ENCODE measurements around the gene RGP1.

RGP1 gene

GRCh38 chr9:35757226-35757891, 8.3 kb downstream of the RGP1 start:
- peaks cover 9% of the 10 kb centered on the region; the same call in 1 of the 2 replicates for H3K36me3 ChIP-seq (ENCODE audit: insufficient read depth, low read length)
- H3K4me1 ChIP-seq (ENCODE audit: control insufficient read depth, insufficient read depth, low read length, unreplicated experiment) = peaks cover 24% of the 10 kb centered on the region
- H2AFZ ChIP-seq (ENCODE audit: low read length, unreplicated experiment) = no peak overlapping the region
- peak overlapping the region; percentile 67; the same call in 1 of the 2 replicates for H3K4me3 ChIP-seq (ENCODE audit: low read depth, low read length)
- no peak overlapping the region for H3K27ac ChIP-seq (ENCODE audit: low read depth, low read length)
- no peaks in the 10 kb centered on the region for H3K27me3 ChIP-seq (ENCODE audit: insufficient read depth, low read length)
- H3K79me2 ChIP-seq (ENCODE audit: control insufficient read depth, insufficient read depth, low read length, unreplicated experiment) = no peaks in the 10 kb centered on the region

GRCh38 chr9:35757892-35758275, 8.8 kb downstream of the RGP1 start:
- Histone ChIP-seq H3K4me1 (ENCODE audit: control insufficient read depth, insufficient read depth, low read length, unreplicated experiment) (peaks cover 24% of the 10 kb centered on the region), H3K27me3 (ENCODE audit: insufficient read depth, low read length) (no peaks in the 10 kb centered on the region), H3K27ac (ENCODE audit: low read depth, low read length) (no peak overlapping the region), H2AFZ (ENCODE audit: low read length, unreplicated experiment) (no peak overlapping the region), H3K4me3 (ENCODE audit: low read depth, low read length) (no peak overlapping the region), H3K36me3 (ENCODE audit: insufficient read depth, low read length) (peaks cover 9% of the 10 kb centered on the region; the same call in 1 of the 2 replicates), H3K79me2 (ENCODE audit: control insufficient read depth, insufficient read depth, low read length, unreplicated experiment) (no peaks in the 10 kb centered on the region)

GRCh38 chr9:35758475-35759050, 9.5 kb downstream of the RGP1 start:
- Histone ChIP-seq H3K79me2 (ENCODE audit: control insufficient read depth, insufficient read depth, low read length, unreplicated experiment) (no peaks in the 10 kb centered on the region), H3K27me3 (ENCODE audit: insufficient read depth, low read length) (no peaks in the 10 kb centered on the region), H3K4me3 (ENCODE audit: low read depth, low read length) (no peak overlapping the region), H2AFZ (ENCODE audit: low read length, unreplicated experiment) (no peak overlapping the region), H3K27ac (ENCODE audit: low read depth, low read length) (no peak overlapping the region), H3K4me1 (ENCODE audit: control insufficient read depth, insufficient read depth, low read length, unreplicated experiment) (peaks cover 24% of the 10 kb centered on the region), H3K36me3 (ENCODE audit: insufficient read depth, low read length) (peaks cover 6% of the 10 kb centered on the region; the same call in 1 of the 2 replicates)

- Histone ChIP-seq H3K79me2 (ENCODE audit: control insufficient read depth, insufficient read depth, low read length, unreplicated experiment) (no peaks in the 10 kb centered on the region), H3K4me3 (ENCODE audit: low read depth, low read length) (no peak overlapping the region), H3K27me3 (ENCODE audit: insufficient read depth, low read length) (no peaks in the 10 kb centered on the region), H3K4me1 (ENCODE audit: control insufficient read depth, insufficient read depth, low read length, unreplicated experiment) (peaks cover 24% of the 10 kb centered on the region), H3K27ac (ENCODE audit: low read depth, low read length) (no peak overlapping the region), H3K36me3 (ENCODE audit: insufficient read depth, low read length) (0 out of 2 replicates have a peak, but pooled peaks cover 3% of the 10 kb centered on the region), H2AFZ (ENCODE audit: low read length, unreplicated experiment) (no peak overlapping the region)
Observed at GRCh38 chr9:35759795-35760194, 10.7 kb downstream of the RGP1 start.

GRCh38 chr9:35760651-35761050, 11.6 kb downstream of the RGP1 start:
- Histone ChIP-seq H3K27me3 (ENCODE audit: insufficient read depth, low read length) (no peaks in the 10 kb centered on the region), H3K79me2 (ENCODE audit: control insufficient read depth, insufficient read depth, low read length, unreplicated experiment) (no peaks in the 10 kb centered on the region), H3K4me3 (ENCODE audit: low read depth, low read length) (no peak overlapping the region), H3K27ac (ENCODE audit: low read depth, low read length) (peak overlapping the region; percentile 23), H3K36me3 (ENCODE audit: insufficient read depth, low read length) (no peaks in the 10 kb centered on the region), H3K4me1 (ENCODE audit: control insufficient read depth, insufficient read depth, low read length, unreplicated experiment) (peaks cover 24% of the 10 kb centered on the region), H2AFZ (ENCODE audit: low read length, unreplicated experiment) (no peak overlapping the region)

- Histone ChIP-seq H3K27me3 (ENCODE audit: insufficient read depth, low read length) (no peaks in the 10 kb centered on the region), H2AFZ (ENCODE audit: low read length, unreplicated experiment) (no peak overlapping the region), H3K4me3 (ENCODE audit: low read depth, low read length) (no peak overlapping the region), H3K36me3 (ENCODE audit: insufficient read depth, low read length) (no peaks in the 10 kb centered on the region), H3K79me2 (ENCODE audit: control insufficient read depth, insufficient read depth, low read length, unreplicated experiment) (no peaks in the 10 kb centered on the region), H3K4me1 (ENCODE audit: control insufficient read depth, insufficient read depth, low read length, unreplicated experiment) (peaks cover 16% of the 10 kb centered on the region), H3K27ac (ENCODE audit: low read depth, low read length) (no peak overlapping the region)
Observed at GRCh38 chr9:35763181-35763580, 14.1 kb downstream of the RGP1 start.

GRCh38 chr9:35763803-35764202, 14.7 kb downstream of the RGP1 start:
- H3K27ac ChIP-seq (ENCODE audit: low read depth, low read length) = no peak overlapping the region
- H3K36me3 ChIP-seq (ENCODE audit: insufficient read depth, low read length) = no peaks in the 10 kb centered on the region
- no peak overlapping the region for H2AFZ ChIP-seq (ENCODE audit: low read length, unreplicated experiment)
- no peak overlapping the region for H3K4me3 ChIP-seq (ENCODE audit: low read depth, low read length)
- no peaks in the 10 kb centered on the region for H3K79me2 ChIP-seq (ENCODE audit: control insufficient read depth, insufficient read depth, low read length, unreplicated experiment)
- no peaks in the 10 kb centered on the region for H3K27me3 ChIP-seq (ENCODE audit: insufficient read depth, low read length)
- H3K4me1 ChIP-seq (ENCODE audit: control insufficient read depth, insufficient read depth, low read length, unreplicated experiment) = peaks cover 13% of the 10 kb centered on the region

- H3K4me3 ChIP-seq (ENCODE audit: low read depth, low read length) = no peak overlapping the region
- no peaks in the 10 kb centered on the region for H3K79me2 ChIP-seq (ENCODE audit: control insufficient read depth, insufficient read depth, low read length, unreplicated experiment)
- no peak overlapping the region for H3K27ac ChIP-seq (ENCODE audit: low read depth, low read length)
- H3K36me3 ChIP-seq (ENCODE audit: insufficient read depth, low read length) = no peaks in the 10 kb centered on the region
- H3K4me1 ChIP-seq (ENCODE audit: control insufficient read depth, insufficient read depth, low read length, unreplicated experiment) = peaks cover 17% of the 10 kb centered on the region
- H2AFZ ChIP-seq (ENCODE audit: low read length, unreplicated experiment) = no peak overlapping the region
- no peaks in the 10 kb centered on the region for H3K27me3 ChIP-seq (ENCODE audit: insufficient read depth, low read length)
Observed at GRCh38 chr9:35766997-35767396, 17.9 kb downstream of the RGP1 start.

GRCh38 chr9:35767458-35767857, 18.4 kb downstream of the RGP1 start:
- peaks cover 20% of the 10 kb centered on the region for H3K4me1 ChIP-seq (ENCODE audit: control insufficient read depth, insufficient read depth, low read length, unreplicated experiment)
- H3K36me3 ChIP-seq (ENCODE audit: insufficient read depth, low read length) = no peaks in the 10 kb centered on the region
- no peaks in the 10 kb centered on the region for H3K27me3 ChIP-seq (ENCODE audit: insufficient read depth, low read length)
- no peak overlapping the region for H3K4me3 ChIP-seq (ENCODE audit: low read depth, low read length)
- no peak overlapping the region for H3K27ac ChIP-seq (ENCODE audit: low read depth, low read length)
- no peaks in the 10 kb centered on the region for H3K79me2 ChIP-seq (ENCODE audit: control insufficient read depth, insufficient read depth, low read length, unreplicated experiment)
- H2AFZ ChIP-seq (ENCODE audit: low read length, unreplicated experiment) = no peak overlapping the region

- H3K27me3 ChIP-seq (ENCODE audit: insufficient read depth, low read length) = no peaks in the 10 kb centered on the region
- no peak overlapping the region for H2AFZ ChIP-seq (ENCODE audit: low read length, unreplicated experiment)
- H3K4me1 ChIP-seq (ENCODE audit: control insufficient read depth, insufficient read depth, low read length, unreplicated experiment) = peaks cover 20% of the 10 kb centered on the region
- no peaks in the 10 kb centered on the region for H3K79me2 ChIP-seq (ENCODE audit: control insufficient read depth, insufficient read depth, low read length, unreplicated experiment)
- H3K4me3 ChIP-seq (ENCODE audit: low read depth, low read length) = no peak overlapping the region
- no peak overlapping the region for H3K27ac ChIP-seq (ENCODE audit: low read depth, low read length)
- H3K36me3 ChIP-seq (ENCODE audit: insufficient read depth, low read length) = no peaks in the 10 kb centered on the region
Observed at GRCh38 chr9:35769763-35770162, 20.7 kb downstream of the RGP1 start.

GRCh38 chr9:35771075-35771433, 22.0 kb downstream of the RGP1 start:
- H3K4me1 ChIP-seq (ENCODE audit: control insufficient read depth, insufficient read depth, low read length, unreplicated experiment) = peaks cover 20% of the 10 kb centered on the region
- H3K27ac ChIP-seq (ENCODE audit: low read depth, low read length) = 0 out of 2 replicates have a peak overlapping the region, but pooled peaks have one; percentile 6
- no peaks in the 10 kb centered on the region for H3K27me3 ChIP-seq (ENCODE audit: insufficient read depth, low read length)
- no peaks in the 10 kb centered on the region for H3K79me2 ChIP-seq (ENCODE audit: control insufficient read depth, insufficient read depth, low read length, unreplicated experiment)
- no peak overlapping the region for H2AFZ ChIP-seq (ENCODE audit: low read length, unreplicated experiment)
- no peak overlapping the region for H3K4me3 ChIP-seq (ENCODE audit: low read depth, low read length)
- no peaks in the 10 kb centered on the region for H3K36me3 ChIP-seq (ENCODE audit: insufficient read depth, low read length)

Data from ACC112 (cell line).